T-helper 1 cell treated with Interleukin-12 subunit alpha and Interleukin-12 subunit beta and Interleukin-4 antibody, amounts not matched to agents 30 μg/mL and 1 μg/mL, for 36 hours (primary cell): ENCODE results near the gene ZNF780B.

ENCODE experiments used
- H3K27ac Mint-ChIP-seq: one replicate; pipeline ENCODE4 v1.8.0; 2021; ENCODE audit warnings: mild to moderate bottlenecking, mixed read lengths
- H3K27me3 Mint-ChIP-seq: one replicate; pipeline ENCODE4 v1.8.0; 2021; ENCODE audit warnings: low read depth, mixed read lengths
- H3K36me3 Mint-ChIP-seq: one replicate; pipeline ENCODE4 v1.8.0; 2021; ENCODE audit warnings: low read depth, mixed read lengths
- H3K4me1 Mint-ChIP-seq: one replicate; pipeline ENCODE4 v1.8.0; 2021; ENCODE audit warnings: low read depth, mixed read lengths
- H3K4me3 Mint-ChIP-seq: one replicate; pipeline ENCODE4 v1.8.0; 2021; ENCODE audit warnings: mild to moderate bottlenecking, moderate library complexity, mixed read lengths
- H3K9me3 Mint-ChIP-seq: one replicate; pipeline ENCODE4 v1.8.0; 2021; ENCODE audit warnings: mixed read lengths

The ZNF780B gene

GRCh38 chr19:39982883-39983282 is 73.1 kb downstream of the ZNF780B start:
- peaks cover 42% of the 10 kb centered on the region for H3K9me3 Mint-ChIP-seq
- H3K4me1 Mint-ChIP-seq: no peaks in the 10 kb centered on the region
- no peak overlapping the region for H3K4me3 Mint-ChIP-seq
- H3K27me3 Mint-ChIP-seq: no peaks in the 10 kb centered on the region
- peaks cover 86% of the 10 kb centered on the region for H3K36me3 Mint-ChIP-seq
- no peak overlapping the region for H3K27ac Mint-ChIP-seq
